H9 (cell line): ENCODE results near the gene F5. TPM values are rescaled to one million over a fixed set of nuclear protein-coding genes. Genes with fewer than 3 reads are reported as not detected.

Source experiments
- DNase-seq: peaks from one replicate; pipeline ENCODE4 v3.0.0-alpha.2; 2017
- H2AFZ ChIP-seq: one replicate; pipeline ENCODE4 v1.6.1; 2013; ENCODE audit warnings: mild to moderate bottlenecking, low read length, control low read depth, moderate library complexity
- H2AK5ac ChIP-seq: 2 replicates; pipeline ENCODE4 v1.6.1; 2013; ENCODE audit warnings: low read length, control low read depth, mixed read lengths; ENCODE audit not compliant: insufficient read length
- H2BK120ac ChIP-seq: one replicate; pipeline ENCODE4 v1.6.1; 2013; ENCODE audit warnings: low read depth, mild to moderate bottlenecking, low read length, control low read depth, inconsistent platforms; ENCODE audit not compliant: poor library complexity, severe bottlenecking
- H2BK12ac ChIP-seq: 2 replicates; pipeline ENCODE4 v1.6.1; 2013; ENCODE audit warnings: low read length, control low read depth, mixed read lengths, low read depth; ENCODE audit not compliant: insufficient read length
- H2BK15ac ChIP-seq: 2 replicates; pipeline ENCODE4 v1.6.1; 2013; ENCODE audit warnings: low read depth, low read length, control low read depth
- H2BK20ac ChIP-seq: one replicate; pipeline ENCODE4 v1.6.1; 2013; ENCODE audit warnings: low read depth, mild to moderate bottlenecking, low read length, control low read depth, inconsistent platforms; ENCODE audit not compliant: poor library complexity, severe bottlenecking
- H2BK5ac ChIP-seq: 2 replicates; pipeline ENCODE4 v1.6.1; 2013; ENCODE audit warnings: low read length, control low read depth, mixed read lengths; ENCODE audit not compliant: insufficient read length
- H3K14ac ChIP-seq: 2 replicates; pipeline ENCODE4 v1.6.1; 2013; ENCODE audit warnings: low read length, control low read depth; ENCODE audit not compliant: insufficient read depth
- H3K18ac ChIP-seq: 2 replicates; pipeline ENCODE4 v1.6.1; 2013; ENCODE audit warnings: low read depth, mild to moderate bottlenecking, mixed read lengths, low read length, control low read depth; ENCODE audit not compliant: insufficient read length
- H3K23ac ChIP-seq: 2 replicates; pipeline ENCODE4 v1.6.1; 2013; ENCODE audit warnings: low read length, control low read depth, mixed read lengths, low read depth; ENCODE audit not compliant: insufficient read length
- H3K23me2 ChIP-seq: 2 replicates; pipeline ENCODE4 v1.6.1; 2013; ENCODE audit warnings: low read depth, mild to moderate bottlenecking, mixed read lengths, low read length, control low read depth; ENCODE audit not compliant: insufficient read length, poor library complexity, severe bottlenecking
- H3K27ac ChIP-seq: 2 replicates; pipeline ENCODE4 v1.5.1; 2013; ENCODE audit warnings: low read length, control low read depth, mixed read lengths, low read depth; ENCODE audit not compliant: insufficient read length
- H3K27me3 ChIP-seq: 2 replicates; pipeline ENCODE4 v1.6.1; 2013; ENCODE audit warnings: low read length, control low read depth, inconsistent platforms; ENCODE audit not compliant: insufficient read depth
- H3K4ac ChIP-seq: 2 replicates; pipeline ENCODE4 v1.6.1; 2013; ENCODE audit warnings: low read depth, mild to moderate bottlenecking, control low read depth, inconsistent platforms, low read length, moderate library complexity
- H3K4me1 ChIP-seq: 2 replicates; pipeline ENCODE4 v1.6.1; 2013; ENCODE audit warnings: low read length, control low read depth, inconsistent platforms; ENCODE audit not compliant: insufficient read depth
- H3K4me2 ChIP-seq: 2 replicates; pipeline ENCODE4 v1.6.1; 2013; ENCODE audit warnings: low read length, control low read depth, mixed read lengths; ENCODE audit not compliant: insufficient read length, insufficient read depth
- H3K56ac ChIP-seq: 2 replicates; pipeline ENCODE4 v1.6.1; 2013; ENCODE audit warnings: low read depth, mild to moderate bottlenecking, mixed read lengths, low read length, control low read depth; ENCODE audit not compliant: insufficient read length
- H3K79me1 ChIP-seq: 2 replicates; pipeline ENCODE4 v1.6.1; 2013; ENCODE audit warnings: low read depth, mild to moderate bottlenecking, moderate library complexity, low read length, control low read depth, inconsistent platforms; ENCODE audit not compliant: insufficient read depth, poor library complexity, severe bottlenecking
- H3K79me2 ChIP-seq: 2 replicates; pipeline ENCODE4 v1.6.1; 2013; ENCODE audit warnings: low read length, control low read depth, inconsistent platforms; ENCODE audit not compliant: insufficient read depth
- H3K9ac ChIP-seq: 2 replicates; pipeline ENCODE4 v1.6.1; 2013; ENCODE audit warnings: low read length, control low read depth, mixed read lengths; ENCODE audit not compliant: insufficient read length; ENCODE audit errors: extremely low read depth
- H3K9me3 ChIP-seq: one replicate; pipeline ENCODE4 v1.6.1; 2013; ENCODE audit warnings: low read depth, low read length, inconsistent platforms; ENCODE audit not compliant: control insufficient read depth
- H3T11ph ChIP-seq: one replicate; pipeline ENCODE4 v1.6.1; 2013; ENCODE audit warnings: mild to moderate bottlenecking, low read length, control low read depth, inconsistent platforms
- H4K20me1 ChIP-seq: one replicate; pipeline ENCODE4 v1.6.1; 2013; ENCODE audit not compliant: control insufficient read depth, insufficient read length, insufficient read depth
- H4K5ac ChIP-seq: 2 replicates; pipeline ENCODE4 v1.6.1; 2013; ENCODE audit warnings: low read depth, mild to moderate bottlenecking, mixed read lengths, low read length, control low read depth; ENCODE audit not compliant: insufficient read length
- H4K8ac ChIP-seq: replicated peaks from 2 replicates; pipeline ENCODE4 v1.6.1; 2013; ENCODE audit warnings: low read length, control low read depth, mixed read lengths, low read depth; ENCODE audit not compliant: insufficient read length
- H4K91ac ChIP-seq: 2 replicates; pipeline ENCODE4 v1.6.1; 2013; ENCODE audit warnings: low read depth, mild to moderate bottlenecking, moderate library complexity, mixed read lengths, low read length, control low read depth; ENCODE audit not compliant: insufficient read length
- H3K27ac Mint-ChIP-seq, 3 experiments: 2 replicates in 2 of 3; 3 replicates in 1 of 3; pipeline ENCODE4 v1.8.0; 2020 to 2021; ENCODE audit warnings: mixed read lengths in 3 of 3, mild to moderate bottlenecking in 1 of 3, moderate library complexity in 1 of 3
- H3K27me3 Mint-ChIP-seq: 2 replicates; pipeline ENCODE4 v1.8.0; 2021; ENCODE audit warnings: low read depth, mild to moderate bottlenecking, moderate library complexity, mixed read lengths
- H3K36me3 Mint-ChIP-seq, 3 experiments: 2 replicates in 2 of 3; 3 replicates in 1 of 3; pipeline ENCODE4 v1.8.0; 2020 to 2021; ENCODE audit warnings: low read depth in 3 of 3, mixed read lengths in 3 of 3; ENCODE audit not compliant: insufficient read depth in 1 of 3
- H3K4me1 Mint-ChIP-seq, 2 experiments: 2 replicates each; pipeline ENCODE4 v1.8.0; 2020; ENCODE audit warnings: mixed read lengths in 2 of 2
- H3K4me3 Mint-ChIP-seq, 2 experiments: 2 replicates in 1 of 2; 3 replicates in 1 of 2; pipeline ENCODE4 v1.8.0; 2020 to 2021; ENCODE audit warnings: mild to moderate bottlenecking in 2 of 2, mixed read lengths in 2 of 2, moderate library complexity in 1 of 2
- H3K9me3 Mint-ChIP-seq, 2 experiments: 2 replicates in 1 of 2; 3 replicates in 1 of 2; pipeline ENCODE4 v1.8.0; 2020; ENCODE audit warnings: mild to moderate bottlenecking in 2 of 2, mixed read lengths in 2 of 2, moderate library complexity in 1 of 2
- CTCF ChIP-seq: fragments of 200-600 bp; sonication (generic); conservative IDR thresholded peaks from 3 replicates; pipeline ENCODE4 v1.8.0; 2021; ENCODE audit warnings: antibody characterized with exemption, mild to moderate bottlenecking
- WGBS: extraction: QIAGEN DNeasy Blood & Tissue Kit; methylation state at CpG from one replicate; pipeline ENCODE4 v1.1.7; 2013; ENCODE audit warnings: missing lambda C conversion rate, low lambda C conversion rate, mixed read lengths; ENCODE audit not compliant: insufficient read length; ENCODE audit errors: extremely low coverage; 5-methylcytosine and 5-hydroxymethylcytosine counted together
- total RNA-seq: library from RNA; stranded (reverse); gene quantifications from 2 replicates; pipeline ENCODE4 v1.2.1, GENCODE V29; 2021

Gene F5
- total RNA-seq, 1 experiment from 2014 or later, result 0.04 TPM

- H3K27me3 Mint-ChIP-seq, result peaks cover 2% of the 10 kb centered on the region; the same call in 1 of the 2 replicates
- no CpG with 5 or more reads among the region's 1 CpG for WGBS
Observed at GRCh38 chr1:169634877-169635276, 48.6 kb upstream of the F5 start.

More at GRCh38 chr1:169634877-169635276, 48.6 kb upstream of the F5 start:
- Histone ChIP-seq H3K79me1 (no peaks in the 10 kb centered on the region), H3K4me1 (no peaks in the 10 kb centered on the region), H3K56ac (no peak overlapping the region), H3K27ac (no peak overlapping the region), H2BK12ac (no peak overlapping the region), H3K14ac (no peak overlapping the region), H3K23ac (no peak overlapping the region), H3T11ph (no peak overlapping the region), H4K91ac (no peak overlapping the region), H2BK20ac (no peak overlapping the region), H3K9ac (no peak overlapping the region), H3K27me3 (no peaks in the 10 kb centered on the region), H2BK120ac (no peak overlapping the region), H3K79me2 (no peaks in the 10 kb centered on the region), H2BK15ac (no peak overlapping the region), H3K4ac (no peak overlapping the region), H4K20me1 (no peaks in the 10 kb centered on the region), H2BK5ac (no peak overlapping the region), H3K9me3 (no peaks in the 10 kb centered on the region), H3K4me2 (no peak overlapping the region), H4K5ac (no peak overlapping the region), H2AFZ (no peak overlapping the region), H3K18ac (no peak overlapping the region), H2AK5ac (no peak overlapping the region), H4K8ac (no peak overlapping the region), H3K23me2 (no peaks in the 10 kb centered on the region)
- Mint-ChIP-seq H3K4me1 (no peaks in the 10 kb centered on the region), H3K36me3 (peaks cover 0 to 13% (median 3%) of the 10 kb centered on the region in 3 experiments; a peak in 3 of 7 replicates), H3K4me3 (no peak overlapping the region), H3K27ac (no peak overlapping the region), H3K9me3 (peaks cover 21 to 26% of the 10 kb centered on the region in 2 experiments)
- DNase-seq, result no peak
- no peak for TF ChIP-seq CTCF
